ENCODE measurements around the gene NRARP. TPM values are rescaled to one million over a fixed set of nuclear protein-coding genes. Genes with fewer than 3 reads are reported as not detected.

NRARP gene
- total RNA-seq, 1 donor from 2014 or later, result 1.8 TPM

GRCh38 chr9:137323531-137324331, 21.7 kb upstream of the NRARP start:
- intact Hi-C loops (cut with micrococcal nuclease), result no loop called here

DNA sequence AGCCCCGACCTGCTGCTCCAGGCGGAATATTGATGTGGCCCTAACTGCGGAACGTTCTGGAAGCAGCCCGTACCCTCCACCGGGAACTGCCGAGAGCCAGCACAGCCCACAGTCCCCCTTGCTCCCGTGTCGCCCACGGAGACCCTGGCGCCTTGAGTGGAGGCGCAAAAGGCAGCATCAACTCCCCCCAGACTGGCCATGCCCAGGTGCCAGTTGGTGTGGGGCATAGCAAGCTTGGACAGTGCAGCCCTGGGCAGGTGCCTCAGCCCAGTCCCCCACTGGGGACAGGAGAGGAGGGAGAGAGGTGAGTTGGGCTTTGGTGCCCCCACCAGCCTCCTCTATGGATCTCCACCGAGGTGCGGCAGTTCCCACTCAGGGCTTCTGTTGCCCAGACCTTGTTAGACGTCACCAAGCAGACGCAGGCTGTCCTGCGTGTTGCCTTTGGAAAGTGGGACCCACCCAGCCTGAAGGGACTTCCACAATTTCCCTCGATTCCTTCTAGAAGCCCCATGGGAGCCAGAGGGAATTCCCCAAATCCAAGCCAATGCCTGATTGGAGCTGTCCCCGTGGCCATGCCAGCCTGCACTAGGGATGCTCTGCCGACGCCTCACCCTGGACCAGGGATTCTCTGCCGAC, 19.8 kb upstream of the NRARP start:
- intact Hi-C loops (cut with micrococcal nuclease), result no loop called here

DNA sequence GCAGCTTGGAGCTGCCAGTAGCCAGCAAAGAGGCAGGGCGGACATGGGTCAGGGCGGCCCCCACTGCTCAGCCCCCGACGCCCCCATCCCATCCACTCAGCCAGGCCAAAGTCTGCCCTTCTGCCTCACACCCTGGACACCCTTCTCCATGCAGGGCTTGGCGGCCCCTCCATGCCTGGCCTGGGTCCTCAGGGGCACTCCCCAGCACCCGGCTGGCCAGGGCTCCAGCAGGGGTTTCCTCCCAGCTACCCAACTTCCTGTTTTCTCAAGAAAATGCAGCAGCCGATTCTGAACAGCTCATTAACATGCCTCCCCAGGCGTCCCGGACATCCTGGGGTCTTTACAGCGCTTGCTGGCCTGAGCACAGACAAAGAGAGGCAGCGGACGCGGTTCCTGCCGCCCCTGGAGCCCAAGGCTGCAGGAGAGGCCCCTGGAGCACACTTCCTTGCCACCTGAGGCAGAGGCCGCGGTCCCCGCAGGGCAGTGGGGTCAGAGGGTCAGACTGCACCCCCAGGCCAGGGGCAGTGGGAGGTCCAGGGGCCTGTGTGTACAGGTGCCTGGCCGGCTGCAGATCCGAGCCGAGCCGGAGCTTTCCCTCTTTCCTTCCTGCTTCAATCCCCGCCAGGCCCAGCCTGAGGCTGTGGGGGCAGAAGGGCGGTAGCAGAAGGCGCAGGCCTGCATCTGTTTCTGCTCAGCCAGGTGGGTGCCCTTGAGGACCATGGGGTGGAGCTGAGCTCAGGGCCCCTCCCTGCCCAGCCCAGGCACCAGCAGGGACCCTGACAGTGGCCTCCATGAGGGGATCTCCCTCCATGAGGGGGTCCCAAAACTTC, 18.7 kb upstream of the NRARP start:
- intact Hi-C loops (cut with micrococcal nuclease), result no loop called here

DNA sequence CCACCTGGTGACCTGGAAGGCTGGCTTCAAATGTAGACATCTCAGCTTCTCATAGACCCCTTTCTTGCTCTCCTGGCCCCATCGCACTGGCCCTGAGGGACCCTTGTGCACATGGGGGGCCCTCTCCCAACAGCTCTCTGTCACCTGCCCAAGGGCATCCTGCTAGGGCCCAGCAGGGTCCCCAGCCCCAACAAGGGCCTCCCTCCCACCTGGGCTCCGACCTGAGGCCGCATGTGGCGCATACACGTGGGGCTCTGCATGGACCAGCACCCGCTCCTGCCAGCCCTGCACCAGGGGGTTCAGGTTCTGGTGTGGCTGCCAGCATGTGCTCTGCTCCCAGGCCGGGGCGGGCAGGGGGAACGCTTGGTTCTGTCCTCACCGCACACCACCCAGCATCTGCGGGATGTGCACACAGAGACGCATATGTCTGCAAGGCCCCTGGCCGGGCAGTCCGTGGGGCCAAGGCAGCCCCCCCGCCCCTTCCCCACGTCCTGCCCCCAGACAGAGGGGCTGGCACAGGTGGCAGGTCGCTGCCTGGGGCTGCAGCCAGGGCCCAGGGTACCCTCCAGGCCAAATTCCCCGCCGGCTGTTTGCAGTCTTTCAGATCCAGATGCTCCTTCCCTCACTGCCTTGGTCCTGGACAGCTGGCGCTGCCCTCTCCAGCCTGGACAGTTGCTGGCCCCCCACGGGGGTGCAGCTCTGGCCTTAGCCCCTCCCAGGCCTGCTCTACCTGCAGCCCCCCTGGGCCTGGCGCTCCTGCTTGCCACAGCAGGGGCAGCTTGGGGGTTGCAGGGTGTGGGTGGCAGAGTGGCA, 17.9 kb upstream of the NRARP start:
- intact Hi-C loops (cut with micrococcal nuclease), result no loop called here

- intact Hi-C loops (cut with micrococcal nuclease), result no loop called here
These were observed 17.1 kb upstream of the NRARP start for GRCh38 chr9:137319011-137319738.

DNA sequence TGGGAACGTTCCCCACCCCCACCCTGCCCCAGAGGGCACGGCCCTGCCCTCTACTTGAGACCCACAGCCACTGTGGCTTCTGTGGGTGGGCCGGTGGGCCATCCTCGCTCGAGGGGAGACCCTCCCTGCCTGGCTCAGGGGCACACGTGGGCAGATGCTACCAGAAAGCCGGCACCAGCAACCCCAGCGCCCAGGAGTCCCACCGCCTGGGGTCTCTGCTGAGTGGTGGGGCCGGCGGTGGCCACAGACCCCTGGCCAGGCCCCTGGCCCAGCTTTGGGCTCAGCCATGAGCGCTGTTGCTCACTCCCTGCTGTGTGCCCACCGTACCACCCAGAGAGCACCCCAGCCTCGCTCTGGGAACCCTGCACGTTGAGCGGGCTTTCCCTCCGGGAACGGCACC, 16.5 kb upstream of the NRARP start:
- intact Hi-C loops (cut with micrococcal nuclease), result no loop called here

GRCh38 chr9:137317718-137318511, 15.8 kb upstream of the NRARP start:
- intact Hi-C loops (cut with micrococcal nuclease), result no loop called here

DNA sequence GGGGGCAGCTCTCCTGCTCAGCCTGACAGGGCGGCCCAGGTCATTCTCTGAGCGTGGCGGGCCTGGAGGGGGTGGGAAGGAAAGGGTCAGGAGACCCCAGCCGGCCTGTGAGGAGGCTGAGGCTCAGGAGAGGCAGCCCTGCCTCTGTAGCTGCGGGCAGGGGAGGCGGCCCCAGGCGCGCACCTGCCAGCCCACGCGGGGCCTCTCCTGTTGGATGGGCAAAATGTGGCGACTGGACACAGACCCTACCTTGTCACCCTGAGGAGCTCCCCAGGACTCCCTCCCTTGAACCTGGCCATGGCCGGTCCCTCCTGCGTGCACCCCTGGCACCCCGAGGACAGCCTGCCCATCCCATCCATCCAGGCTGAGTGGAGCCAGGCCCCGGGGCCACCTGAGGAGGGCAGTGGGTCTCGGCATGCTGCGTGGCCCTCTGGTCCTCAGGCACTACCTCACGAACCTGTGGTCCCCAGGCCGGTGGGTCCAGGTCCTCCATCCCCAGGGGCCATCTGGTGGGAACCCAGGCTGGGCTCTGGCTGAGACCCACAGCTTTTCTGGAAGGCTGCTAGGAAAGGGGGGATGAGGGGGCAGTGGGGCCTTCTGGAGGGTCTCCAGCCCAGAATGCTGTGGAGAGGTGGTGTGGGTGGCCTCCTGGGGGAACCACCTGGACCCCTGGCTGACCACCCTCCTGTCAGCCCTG, 15.1 kb upstream of the NRARP start:
- intact Hi-C loops (cut with micrococcal nuclease), result no loop called here

DNA sequence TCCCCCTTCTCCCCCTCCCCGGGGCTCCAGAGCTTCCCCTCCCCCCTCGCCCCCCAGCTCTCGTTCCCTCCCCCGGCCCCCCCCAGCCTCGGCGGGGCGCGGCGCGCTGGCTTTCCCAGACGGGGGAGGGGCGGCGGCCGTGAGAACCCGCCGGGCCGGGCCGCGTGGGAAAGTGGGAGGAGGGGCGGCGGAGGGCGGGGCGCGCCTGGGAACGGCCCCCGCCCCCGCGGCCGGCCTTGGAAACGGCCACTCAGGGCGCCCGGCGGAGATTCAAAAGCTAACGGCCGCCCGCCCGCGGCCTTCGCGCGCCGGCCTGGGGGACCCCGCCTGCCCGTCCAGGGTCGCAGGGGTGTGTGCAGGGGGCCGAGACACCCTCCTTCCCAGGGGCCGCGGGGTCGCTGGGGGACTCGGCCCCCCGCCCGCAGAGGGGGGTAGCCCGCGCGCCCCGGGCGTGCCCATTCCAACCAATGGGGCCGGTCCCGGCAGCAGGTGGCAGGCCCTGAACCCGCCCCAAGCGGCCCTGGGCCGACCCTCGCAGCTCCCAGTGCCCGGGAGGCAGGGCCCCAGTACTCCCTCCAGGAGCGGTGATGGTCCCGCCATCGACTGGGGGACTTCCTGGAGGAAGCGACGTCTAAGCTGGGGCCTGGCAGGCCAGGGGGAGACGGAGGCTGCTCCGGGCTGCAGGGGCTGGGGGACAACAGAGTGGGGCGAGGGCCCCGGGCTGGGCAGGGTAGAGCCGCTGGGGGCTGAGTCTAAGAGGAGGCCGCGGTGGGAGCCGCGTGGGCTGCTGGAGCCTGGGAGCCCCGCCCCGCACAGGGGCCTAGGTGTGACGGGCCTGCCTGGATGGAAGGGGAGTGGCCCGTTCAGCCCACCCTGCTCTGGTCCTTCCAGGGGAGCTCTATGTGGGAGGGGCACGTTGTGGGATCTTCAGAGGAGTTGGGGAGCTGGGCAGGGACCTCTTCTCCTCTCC, 14.2 kb upstream of the NRARP start:
- intact Hi-C loops (cut with micrococcal nuclease), result no loop called here

GRCh38 chr9:137315581-137316011, 13.5 kb upstream of the NRARP start:
- intact Hi-C loops (cut with micrococcal nuclease), result no loop called here

DNA sequence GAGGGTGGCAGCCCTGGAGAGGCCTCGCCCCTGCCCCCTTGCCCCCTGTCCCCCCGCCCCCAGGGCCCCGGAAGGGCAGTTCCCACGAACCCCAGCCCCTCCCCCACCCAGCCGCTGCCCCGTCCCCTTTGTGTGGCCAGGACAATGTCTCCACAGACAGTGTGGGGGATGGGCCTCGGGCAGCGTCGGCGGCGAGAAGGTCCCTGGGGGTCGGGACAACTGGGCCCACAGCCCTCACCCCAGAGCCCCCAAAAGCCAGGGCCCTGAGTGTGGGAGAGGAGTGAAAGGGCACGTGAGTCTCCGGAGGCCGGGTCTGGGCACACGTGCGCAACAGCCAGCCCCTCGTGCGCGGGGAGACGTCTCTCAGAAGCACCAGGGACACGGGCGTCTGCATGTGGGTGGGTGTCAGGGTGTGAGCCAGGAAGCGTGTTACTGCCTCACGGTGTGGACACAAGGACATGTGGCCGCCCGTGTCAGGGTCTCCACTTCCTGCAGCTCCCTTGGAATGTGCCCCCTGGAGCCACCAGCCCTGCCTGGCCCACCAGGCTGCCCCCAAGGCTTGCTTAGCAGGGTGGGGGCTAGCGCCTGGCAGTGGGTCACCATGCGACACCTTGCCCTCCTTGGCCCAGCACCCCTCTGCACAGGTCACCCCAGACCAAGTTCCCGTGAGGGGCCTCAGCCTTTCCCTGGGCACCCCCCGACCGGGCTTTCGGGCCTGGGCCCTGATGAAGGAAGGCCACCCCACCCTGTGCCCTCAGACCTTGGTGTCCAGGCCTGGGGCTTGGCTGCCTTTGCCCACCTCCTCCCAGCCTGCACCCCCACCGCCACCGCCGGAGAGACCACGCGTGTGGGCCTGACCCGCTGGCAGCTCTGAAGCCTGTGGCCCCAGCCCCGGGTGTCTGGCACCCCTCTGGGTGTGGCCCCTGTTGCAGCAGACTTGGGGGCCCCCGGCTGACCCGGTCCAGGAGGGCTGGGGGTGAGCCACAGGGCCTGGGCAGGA, 12.8 kb upstream of the NRARP start:
- intact Hi-C loops (cut with micrococcal nuclease), result no loop called here

DNA sequence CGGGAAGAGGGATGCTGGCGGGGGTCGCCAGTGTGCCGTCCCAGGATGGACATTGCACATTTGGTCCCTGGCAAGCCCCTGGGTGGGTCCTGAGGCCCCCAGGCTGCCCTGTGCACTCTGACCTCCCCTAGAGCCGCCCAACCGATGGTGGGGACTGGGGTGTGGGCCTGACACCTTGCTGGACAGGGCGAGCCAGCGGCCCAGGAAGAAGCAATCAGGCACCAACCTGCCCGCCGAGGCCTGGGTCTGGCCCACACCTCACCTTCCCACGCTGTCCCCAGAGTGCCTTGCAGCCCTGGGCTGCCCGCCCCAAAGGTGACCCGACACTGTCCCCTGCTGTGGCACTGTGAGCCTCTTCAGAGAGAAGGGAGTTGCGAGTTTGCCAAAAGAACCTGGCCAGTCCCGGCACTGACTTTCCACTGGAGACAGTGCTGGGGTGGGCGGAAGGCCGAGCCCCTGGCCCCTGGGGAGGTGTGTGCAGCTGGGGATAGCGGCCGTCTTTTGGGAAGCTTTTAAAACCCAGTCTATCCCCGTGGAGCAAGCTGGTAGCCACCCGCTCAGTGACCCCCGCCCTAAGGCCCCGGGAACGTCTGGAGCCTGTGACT, 12.0 kb upstream of the NRARP start:
- intact Hi-C loops (cut with micrococcal nuclease), result no loop called here

DNA sequence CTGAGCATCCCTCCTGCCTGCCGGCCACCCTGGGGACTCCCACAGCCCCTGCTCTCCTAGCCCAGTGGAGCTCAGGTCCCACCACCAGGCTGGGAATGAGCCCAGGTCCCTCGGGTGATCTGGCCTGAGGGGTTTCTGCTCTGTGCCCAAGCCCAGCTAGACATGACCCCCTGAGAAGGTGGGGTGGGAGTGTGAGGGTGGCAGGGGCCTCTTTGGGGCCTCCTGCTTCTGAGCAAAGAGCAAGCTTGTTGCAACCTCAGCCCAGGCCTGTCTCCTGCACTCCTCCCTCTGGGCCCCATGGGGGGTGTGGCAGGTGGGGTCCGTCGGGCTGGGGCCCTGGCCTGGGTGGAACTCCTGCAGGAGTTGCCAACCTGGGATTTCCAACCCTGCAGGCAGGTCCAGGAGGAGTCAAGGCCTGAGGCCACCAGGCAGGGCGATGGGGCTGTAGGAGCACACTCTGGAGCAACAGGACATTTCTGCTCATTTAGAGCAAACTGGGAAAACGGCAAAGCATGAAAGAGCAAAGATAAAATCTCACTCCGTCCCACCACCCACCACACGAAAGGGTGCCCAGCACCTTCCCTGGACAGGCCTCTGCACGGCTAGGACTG, 11.4 kb upstream of the NRARP start:
- intact Hi-C loops (cut with micrococcal nuclease), result no loop called here

DNA sequence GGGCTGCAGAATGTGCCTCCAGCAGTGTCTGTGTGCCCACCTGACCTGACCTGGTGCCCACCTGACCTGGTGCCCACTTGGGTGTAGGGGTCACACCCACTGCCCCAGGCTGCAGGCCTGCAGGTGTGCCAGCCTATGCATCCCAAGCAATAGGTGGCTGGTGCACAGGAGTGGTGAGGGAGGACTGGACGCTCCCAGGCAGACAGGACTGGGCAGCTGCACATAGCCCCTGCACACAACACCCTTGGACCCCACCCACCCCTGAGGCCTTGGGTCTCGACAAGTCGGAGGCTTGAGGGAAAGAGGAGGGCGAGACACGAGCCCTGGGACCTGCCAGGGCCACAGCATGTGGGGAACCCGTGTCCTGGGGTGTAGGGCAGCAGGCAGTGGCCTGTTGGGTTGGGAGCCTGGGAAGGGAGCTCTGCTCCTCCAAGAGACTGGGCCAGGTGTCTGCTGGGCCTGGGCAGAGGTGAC, 10.8 kb upstream of the NRARP start:
- intact Hi-C loops (cut with micrococcal nuclease), result no loop called here

DNA sequence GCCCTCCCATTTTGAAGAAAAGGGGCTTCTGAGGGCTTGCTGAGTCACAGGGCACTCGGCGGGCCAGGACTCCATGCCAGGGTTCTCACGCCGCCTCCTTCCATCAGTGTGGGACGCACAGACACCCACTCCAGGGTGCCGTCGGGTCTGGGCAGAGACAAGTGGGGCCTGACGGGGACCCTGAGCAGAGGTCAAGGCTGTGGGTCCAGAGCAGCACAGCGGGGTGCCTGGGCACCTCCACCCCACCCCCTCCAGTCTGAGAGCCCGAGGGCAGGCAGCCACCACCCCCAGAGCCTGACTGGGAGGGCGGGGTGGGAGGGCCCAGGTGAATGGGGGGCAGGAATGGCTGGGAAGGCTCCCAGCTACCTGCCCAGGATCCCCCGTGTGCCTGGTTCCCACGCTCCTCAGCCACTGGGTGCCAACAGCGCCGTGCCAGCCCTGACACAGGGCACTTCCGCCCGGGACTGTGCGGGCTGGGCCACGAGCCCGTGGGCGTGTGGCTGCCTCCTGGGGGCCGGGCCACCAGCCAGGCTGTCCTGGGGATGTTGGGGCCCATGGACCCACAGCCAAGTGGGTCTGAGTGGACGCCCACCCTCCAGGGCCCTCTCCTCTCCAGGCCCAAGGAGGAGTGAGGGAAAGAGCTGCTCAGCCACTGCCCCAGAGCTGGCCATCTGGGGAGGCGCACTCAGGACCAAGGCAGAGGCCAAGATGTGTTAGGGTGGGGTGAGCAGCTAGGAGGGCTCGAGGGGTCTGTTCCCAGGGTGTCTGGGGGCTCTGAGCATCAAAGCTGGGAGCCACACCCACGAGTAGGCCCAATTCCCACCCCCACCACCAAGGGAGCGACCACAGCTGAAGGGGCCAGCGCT, 10.1 kb upstream of the NRARP start:
- intact Hi-C loops (cut with micrococcal nuclease), result loop anchor here (2.0 kb wide), 1 partner anchor 15 kb away; no protein-coding TSS in a partner anchor
